Measurements from ENCODE around the gene CANX. TPM values are rescaled to one million over a fixed set of nuclear protein-coding genes. Genes with fewer than 3 reads are reported as not detected.

The CANX gene
- total and polyA plus RNA-seq, 9 of the 15 experiments (the other 6 are each of a cell fraction or from before 2014, with no cell fraction given): 155 to 893 (median 589) TPM

GRCh38 chr5:179700401-179700918 lies 1.7 kb downstream of the CANX start (continued):
- TF ChIP-seq POLR2AphosphoS5 (IDR thresholded peaks at IDR 0.05; ENCODE audit: control insufficient read depth, insufficient read depth, low read depth, low read length) (peak; percentile 86), POLR2A (conservative IDR thresholded peaks at IDR 0.05) (peak; percentile 69), NR1H2 (CRISPR knock-in tag; IDR thresholded peaks at IDR 0.05) (no peak), MEF2A (IDR thresholded peaks at IDR 0.05; ENCODE audit: control insufficient read depth, low read depth, low read length) (0 out of 2 replicates have a peak, but pooled peaks have one; percentile 23), ZBTB26 (CRISPR knock-in tag; IDR thresholded peaks at IDR 0.05) (0 out of 2 replicates have a peak, but pooled peaks have one; percentile 14), NR3C1 (CRISPR knock-in tag; IDR thresholded peaks at IDR 0.05) (no peak), ZNF449 (CRISPR knock-in tag; IDR thresholded peaks at IDR 0.05) (no peak), ID3 (CRISPR knock-in tag; IDR thresholded peaks at IDR 0.05) (no peak), ID3 (tag; IDR thresholded peaks at IDR 0.05) (0 out of 2 replicates have a peak, but pooled peaks have one; percentile 25), HMBOX1 (IDR thresholded peaks at IDR 0.05) (peak; percentile 59; the same call in 1 of the 2 replicates), POLR2B (IDR thresholded peaks at IDR 0.05; ENCODE audit: low read depth, partially characterized antibody) (peak; percentile 51)
